GM19372 (cell line): ENCODE data around the gene ZCCHC2.

ENCODE experiments used
- ATAC-seq: cut with Tn5 transposase; IDR thresholded peaks from one replicate; pipeline ENCODE4 v1.9.1; 2021; ENCODE audit warnings: mild to moderate bottlenecking, low read depth, moderate library complexity; ENCODE audit not compliant: unreplicated experiment

Gene ZCCHC2

GRCh38 chr18:62537042-62537894 lies 14.4 kb downstream of the ZCCHC2 start:
- no peak for ATAC-seq

DNA sequence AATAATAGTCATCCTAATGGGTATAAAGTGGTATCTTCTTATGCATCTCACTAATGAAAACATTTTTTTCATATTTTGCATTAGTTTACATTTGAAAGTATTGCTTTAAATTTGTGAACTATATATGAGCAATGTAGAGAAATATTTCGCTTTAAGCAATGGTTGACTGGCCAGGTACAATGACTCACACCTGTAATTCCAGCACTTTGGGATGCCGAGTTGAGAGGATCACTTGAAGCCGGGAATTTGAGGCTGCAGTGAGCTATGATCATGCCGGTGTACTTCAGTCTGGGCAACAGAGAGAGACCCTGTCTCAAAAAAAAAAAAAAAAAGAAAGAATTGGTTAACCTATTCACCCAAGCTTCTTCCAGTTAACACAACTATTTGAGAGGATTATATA lies 15.1 kb downstream of the ZCCHC2 start:
- no peak for ATAC-seq

DNA sequence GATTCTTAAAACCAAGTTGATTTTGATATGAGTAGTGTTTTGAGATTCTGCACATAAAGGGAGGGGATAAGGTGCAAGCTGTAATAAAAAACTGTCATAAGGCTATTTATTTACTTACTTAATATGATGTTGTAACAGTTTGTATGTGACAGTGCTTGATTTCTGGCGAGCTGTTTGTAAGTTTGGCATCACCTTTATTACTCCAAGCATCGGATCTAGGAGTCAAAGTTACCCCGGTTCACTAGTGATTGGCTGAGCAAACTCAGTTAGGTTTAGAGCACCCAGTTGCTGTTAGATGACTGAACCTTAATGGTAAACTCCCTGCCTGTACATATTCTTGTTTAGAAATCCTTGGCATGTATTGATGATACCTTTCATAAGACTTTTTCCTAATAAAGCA lies 16.1 kb downstream of the ZCCHC2 start:
- no peak for ATAC-seq

GRCh38 chr18:62539284-62540165 lies 16.7 kb downstream of the ZCCHC2 start:
- no peak for ATAC-seq

DNA sequence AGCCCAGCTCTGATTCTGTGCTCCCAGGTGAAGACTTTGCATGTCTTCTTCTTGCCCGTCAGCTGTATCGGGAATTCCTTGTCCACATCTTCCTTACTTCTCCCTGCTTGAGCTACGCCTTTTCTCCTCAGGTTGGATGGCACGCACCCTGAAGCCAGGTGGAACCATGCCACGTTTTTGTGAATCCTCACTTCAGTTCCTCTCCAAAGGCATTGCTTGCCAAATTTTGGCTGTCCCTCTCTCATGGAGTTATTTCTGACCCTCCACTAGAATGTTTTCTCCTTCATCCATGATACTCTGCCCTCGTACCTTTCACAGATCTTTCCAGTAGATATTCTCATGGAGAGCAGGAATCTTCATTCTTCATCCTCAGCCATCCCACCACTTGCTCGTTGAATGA lies 20.2 kb downstream of the ZCCHC2 start:
- no peak for ATAC-seq

- no peak for ATAC-seq
Observed at GRCh38 chr18:62545098-62545497, 22.3 kb downstream of the ZCCHC2 start.

DNA sequence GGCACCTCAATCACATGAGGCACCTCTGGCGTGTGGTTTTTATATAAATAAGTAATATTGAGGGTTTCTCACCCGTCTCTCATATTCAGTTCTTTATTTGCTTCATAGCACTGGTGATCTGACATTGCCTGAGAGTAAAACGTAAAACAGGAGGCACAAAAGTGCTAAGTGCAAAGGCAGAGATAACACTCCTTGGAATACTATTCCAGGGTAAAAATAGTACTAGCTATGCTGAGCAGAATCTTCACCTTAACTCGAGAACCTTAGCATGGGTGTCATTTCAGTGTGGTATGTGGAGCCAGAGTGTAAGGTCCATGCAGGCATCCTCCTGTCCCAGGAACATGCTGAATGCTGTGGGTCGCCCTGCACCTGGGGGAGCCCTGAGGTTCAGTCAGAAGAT lies 26.9 kb downstream of the ZCCHC2 start:
- ATAC-seq = no peak

DNA sequence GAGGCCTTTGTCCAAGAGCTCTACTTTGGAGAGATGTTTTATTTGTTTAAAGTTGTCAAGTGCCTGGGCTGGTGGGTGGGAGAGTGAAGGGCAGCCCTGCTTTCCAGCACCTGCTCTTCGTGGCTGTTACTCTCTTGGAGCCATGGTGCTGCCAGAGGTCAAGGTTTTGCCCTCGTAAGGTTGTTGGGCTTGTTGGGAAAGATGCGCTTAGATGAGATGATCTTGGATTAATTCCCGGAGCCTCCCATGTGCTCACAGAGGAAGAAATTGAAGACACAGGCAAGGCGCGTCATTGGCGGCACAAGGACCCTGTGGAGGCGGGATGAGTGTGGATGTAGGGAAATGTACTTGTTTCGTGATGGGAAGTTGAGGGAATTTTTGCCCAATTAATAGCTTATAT lies 27.9 kb downstream of the ZCCHC2 start:
- ATAC-seq = no peak

DNA sequence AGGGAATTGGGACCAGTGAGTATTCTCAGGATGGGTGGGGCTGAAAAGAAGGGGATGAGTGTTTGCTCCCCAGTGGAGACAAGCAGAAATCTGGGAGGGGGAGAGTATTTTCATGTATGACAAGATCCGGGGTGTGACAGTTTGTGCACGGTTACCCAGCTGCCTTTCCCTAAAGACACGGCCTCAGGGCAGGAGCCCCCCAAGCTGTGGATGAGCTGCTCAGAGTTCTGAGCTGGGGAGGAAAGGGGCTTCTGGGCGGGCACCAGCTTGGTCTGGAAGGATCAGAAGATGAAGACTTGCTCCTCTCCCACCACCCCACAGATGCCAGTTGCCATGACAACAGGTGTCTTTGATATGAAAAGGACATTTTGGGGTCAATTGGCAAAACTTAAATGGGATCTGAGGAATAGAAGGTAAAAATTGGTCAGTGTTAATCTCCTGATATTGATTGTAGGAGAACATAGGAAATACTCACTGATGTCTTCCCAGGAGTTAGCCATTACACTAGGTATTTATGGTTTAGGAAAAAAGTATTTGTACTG lies 29.2 kb downstream of the ZCCHC2 start:
- no peak for ATAC-seq

GRCh38 chr18:62554061-62554815 lies 31.4 kb downstream of the ZCCHC2 start:
- no peak for ATAC-seq

GRCh38 chr18:62555135-62555534 lies 32.3 kb downstream of the ZCCHC2 start:
- no peak for ATAC-seq

DNA sequence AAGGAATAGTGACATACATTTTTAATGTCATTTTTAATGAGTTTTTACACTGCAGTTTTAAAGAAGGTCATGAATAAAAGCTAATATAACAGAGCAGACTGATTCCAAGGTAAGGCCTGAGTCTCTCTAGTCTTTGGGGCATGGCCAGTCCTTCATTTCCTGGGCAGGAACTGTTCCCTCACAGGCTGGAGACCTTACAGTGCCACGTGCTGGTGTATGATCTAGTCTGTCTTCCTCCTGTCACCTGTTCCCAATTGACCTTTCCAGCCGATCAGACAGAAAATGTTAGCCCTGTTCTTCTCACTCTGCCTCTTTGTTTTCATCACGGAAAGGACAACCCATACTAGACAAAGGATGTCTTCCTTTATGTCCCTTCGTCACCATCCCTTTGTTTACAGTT lies 33.6 kb downstream of the ZCCHC2 start:
- ATAC-seq = no peak

DNA sequence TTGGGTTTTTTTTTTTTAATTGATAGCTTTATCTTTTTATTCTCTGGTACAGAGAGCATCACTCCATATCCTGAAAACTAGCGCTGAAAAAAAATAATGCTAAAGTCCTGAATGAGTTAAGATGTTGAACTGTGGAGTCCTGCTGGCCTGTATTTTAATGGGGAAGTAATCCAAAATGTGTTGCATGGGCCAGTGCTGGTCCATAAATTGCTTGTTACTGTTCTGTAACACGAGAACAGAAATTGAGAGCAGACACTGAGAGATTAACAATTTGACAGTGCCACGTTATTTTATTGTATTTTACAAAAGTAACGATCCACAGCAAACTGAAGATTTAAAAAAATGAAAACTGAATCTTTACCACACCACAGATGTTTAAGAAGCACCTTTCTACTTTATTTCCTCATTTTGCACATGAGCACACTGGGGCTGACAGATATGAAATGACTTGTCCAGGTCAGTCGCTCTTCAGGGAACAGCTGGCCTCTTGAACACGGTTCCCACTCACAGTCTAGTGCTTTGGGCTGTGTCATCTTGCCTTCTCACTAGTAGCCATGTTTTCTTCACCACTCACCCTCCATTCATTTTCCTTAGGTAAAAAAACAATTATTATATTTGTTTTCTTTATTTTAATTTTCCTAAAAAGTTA lies 35.3 kb downstream of the ZCCHC2 start:
- no peak for ATAC-seq

DNA sequence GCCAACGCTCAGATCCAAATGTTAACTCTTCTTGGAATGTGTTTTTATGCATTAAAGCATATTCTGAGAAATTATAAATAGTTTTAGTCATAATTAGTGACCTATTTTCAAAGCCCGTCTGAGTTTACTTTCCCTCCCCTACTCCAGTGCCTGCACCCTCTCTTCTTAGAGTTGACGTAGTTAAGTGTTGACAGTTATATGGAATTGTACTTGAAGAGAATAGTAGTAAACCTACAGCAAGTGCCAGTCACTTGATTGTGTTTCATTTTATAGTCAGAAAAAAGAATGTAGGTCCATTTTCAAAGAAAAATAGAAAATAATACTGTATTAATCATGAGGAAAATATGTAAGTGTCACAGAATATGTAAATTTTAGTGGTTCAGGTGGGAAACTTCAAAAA lies 41.2 kb downstream of the ZCCHC2 start:
- ATAC-seq = no peak

- ATAC-seq = no peak
Observed at GRCh38 chr18:62566199-62566598, 43.4 kb downstream of the ZCCHC2 start.

- no peak for ATAC-seq
Observed at GRCh38 chr18:62566818-62567217, 44.0 kb downstream of the ZCCHC2 start.

GRCh38 chr18:62569081-62569655 lies 46.3 kb downstream of the ZCCHC2 start:
- ATAC-seq = no peak

DNA sequence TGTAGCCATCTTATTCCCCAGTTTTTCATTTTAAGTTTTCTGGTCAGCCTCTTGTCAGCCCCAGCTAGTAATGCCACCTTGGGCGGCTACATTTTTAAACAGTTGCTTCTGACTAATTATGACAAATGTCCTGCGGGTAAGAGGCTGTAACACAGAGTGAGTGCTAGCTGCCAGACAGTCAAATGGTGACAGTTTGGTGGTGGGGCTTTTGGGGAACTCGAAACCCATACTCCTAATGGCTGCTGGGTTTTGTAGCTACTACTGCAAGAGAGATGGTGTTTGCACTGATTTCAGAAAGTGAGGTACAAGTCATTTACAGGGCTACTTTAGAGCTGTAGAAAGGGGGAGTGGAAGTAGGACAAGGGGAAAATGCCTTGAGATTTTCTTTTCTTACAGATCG lies 48.2 kb downstream of the ZCCHC2 start:
- no peak for ATAC-seq

- no peak for ATAC-seq
Observed at GRCh38 chr18:62571648-62572047, 48.8 kb downstream of the ZCCHC2 start.

GRCh38 chr18:62572456-62572855 lies 49.6 kb downstream of the ZCCHC2 start:
- ATAC-seq = no peak
